ENCODE results near the gene RER1.

Gene RER1

DNA sequence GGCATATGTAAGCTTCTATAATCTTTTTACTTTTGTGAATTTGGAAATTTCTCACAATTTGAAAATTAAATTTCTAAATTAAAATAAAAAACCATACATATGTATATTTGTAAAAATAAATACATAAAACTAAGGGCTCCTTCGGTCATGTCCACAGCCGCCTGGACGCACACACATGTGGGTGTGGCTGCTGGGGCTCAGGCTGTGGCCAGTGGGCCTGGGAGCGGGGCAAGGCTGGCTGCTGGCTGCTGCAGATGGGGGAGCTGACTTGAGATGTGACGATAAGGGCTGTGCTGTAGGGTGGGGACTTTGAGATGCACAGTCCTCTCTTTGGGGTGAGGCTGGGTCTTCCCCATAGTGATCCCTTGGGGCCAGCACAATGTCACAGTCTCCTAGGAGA lies 4.8 kb downstream of the RER1 start:
- peaks cover 10% of the 10 kb centered on the region for H3K4me1 ChIP-seq (ENCODE audit: control insufficient read depth, insufficient read depth, low read length, poor library complexity, severe bottlenecking)
- WGBS, 2 experiments (ENCODE audit: insufficient coverage in 2 of 2) = no CpG with 5 or more reads among the region's 5 CpGs
- no peak overlapping the region for H3K4me3 ChIP-seq (ENCODE audit: extremely low read depth, insufficient read depth, low read length, poor library complexity, severe bottlenecking)
- no peak overlapping the region for H3K27ac ChIP-seq (ENCODE audit: low read depth, low read length, severe bottlenecking)
- H3K36me3 ChIP-seq (ENCODE audit: control insufficient read depth, insufficient read depth, low read length) = peaks cover 85% of the 10 kb centered on the region
- no peaks in the 10 kb centered on the region for H3K9me3 ChIP-seq (ENCODE audit: control insufficient read depth, low read length)

DNA sequence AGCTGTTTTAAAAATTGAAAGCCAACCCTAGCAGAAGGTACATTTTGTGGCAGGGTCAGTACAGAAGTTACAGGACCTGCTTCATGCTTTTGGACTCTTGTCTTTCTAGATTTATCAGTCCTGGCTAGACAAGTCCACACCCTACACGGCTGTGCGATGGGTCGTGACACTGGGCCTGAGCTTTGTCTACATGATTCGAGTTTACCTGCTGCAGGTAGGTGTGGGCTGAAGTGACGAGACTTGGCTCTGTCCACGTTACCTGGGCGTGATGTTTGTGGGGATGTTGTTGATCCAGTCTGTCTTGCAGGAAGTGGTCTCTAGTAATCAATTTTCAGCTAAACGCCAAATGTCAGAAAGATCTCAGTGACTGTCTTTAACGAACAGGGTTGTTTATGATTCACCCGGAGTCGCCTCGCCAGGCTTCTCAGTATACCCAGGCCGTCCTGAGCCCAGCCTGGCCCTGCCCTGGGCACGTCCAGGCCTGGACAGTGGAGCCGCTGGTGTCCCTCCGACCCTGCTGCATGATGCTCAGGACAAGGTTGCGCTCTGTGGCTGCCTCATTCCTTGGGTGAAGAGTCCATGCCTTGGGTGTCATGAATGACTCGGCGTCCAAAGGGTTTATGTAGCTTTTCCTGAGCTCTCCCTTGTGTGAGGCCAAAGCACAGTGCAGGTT lies 5.5 kb downstream of the RER1 start:
- WGBS, 2 experiments (ENCODE audit: insufficient coverage in 2 of 2) = 94 to 96% methylated on average over 19 of the region's 19 CpGs
- H3K4me3 ChIP-seq (ENCODE audit: extremely low read depth, insufficient read depth, low read length, poor library complexity, severe bottlenecking) = no peak overlapping the region
- H3K36me3 ChIP-seq (ENCODE audit: control insufficient read depth, insufficient read depth, low read length) = peaks cover 92% of the 10 kb centered on the region
- no peaks in the 10 kb centered on the region for H3K9me3 ChIP-seq (ENCODE audit: control insufficient read depth, low read length)
- H3K4me1 ChIP-seq (ENCODE audit: control insufficient read depth, insufficient read depth, low read length, poor library complexity, severe bottlenecking) = peaks cover 10% of the 10 kb centered on the region
- H3K27ac ChIP-seq (ENCODE audit: low read depth, low read length, severe bottlenecking) = no peak overlapping the region

DNA sequence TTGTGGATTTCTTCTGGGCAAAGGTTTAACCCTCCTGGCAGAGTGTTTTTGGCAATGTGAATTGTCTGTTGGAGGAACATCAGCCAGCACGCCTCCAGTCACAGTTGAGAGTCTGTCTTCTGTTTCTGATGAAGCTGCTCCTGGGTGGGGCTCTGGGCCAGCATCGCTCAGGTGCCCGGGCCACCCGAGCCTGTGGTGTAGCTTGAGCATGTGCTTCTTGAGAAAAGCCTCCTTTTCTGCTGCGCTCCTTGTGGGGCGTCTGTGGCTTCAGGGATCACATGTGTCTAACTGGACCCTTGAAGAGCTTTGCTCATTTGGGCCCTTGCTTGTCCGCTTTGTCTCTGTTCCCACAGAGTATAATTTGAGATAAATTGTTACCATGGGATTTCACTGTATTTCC lies 7.2 kb downstream of the RER1 start:
- 98% methylated on average over 7 of the region's 7 CpGs for WGBS, 2 experiments (ENCODE audit: insufficient coverage in 2 of 2)
- no peak overlapping the region for H3K4me3 ChIP-seq (ENCODE audit: extremely low read depth, insufficient read depth, low read length, poor library complexity, severe bottlenecking)
- H3K9me3 ChIP-seq (ENCODE audit: control insufficient read depth, low read length) = no peaks in the 10 kb centered on the region
- H3K4me1 ChIP-seq (ENCODE audit: control insufficient read depth, insufficient read depth, low read length, poor library complexity, severe bottlenecking) = no peaks in the 10 kb centered on the region
- H3K36me3 ChIP-seq (ENCODE audit: control insufficient read depth, insufficient read depth, low read length) = peaks cover 95% of the 10 kb centered on the region
- H3K27ac ChIP-seq (ENCODE audit: low read depth, low read length, severe bottlenecking) = no peak overlapping the region

DNA sequence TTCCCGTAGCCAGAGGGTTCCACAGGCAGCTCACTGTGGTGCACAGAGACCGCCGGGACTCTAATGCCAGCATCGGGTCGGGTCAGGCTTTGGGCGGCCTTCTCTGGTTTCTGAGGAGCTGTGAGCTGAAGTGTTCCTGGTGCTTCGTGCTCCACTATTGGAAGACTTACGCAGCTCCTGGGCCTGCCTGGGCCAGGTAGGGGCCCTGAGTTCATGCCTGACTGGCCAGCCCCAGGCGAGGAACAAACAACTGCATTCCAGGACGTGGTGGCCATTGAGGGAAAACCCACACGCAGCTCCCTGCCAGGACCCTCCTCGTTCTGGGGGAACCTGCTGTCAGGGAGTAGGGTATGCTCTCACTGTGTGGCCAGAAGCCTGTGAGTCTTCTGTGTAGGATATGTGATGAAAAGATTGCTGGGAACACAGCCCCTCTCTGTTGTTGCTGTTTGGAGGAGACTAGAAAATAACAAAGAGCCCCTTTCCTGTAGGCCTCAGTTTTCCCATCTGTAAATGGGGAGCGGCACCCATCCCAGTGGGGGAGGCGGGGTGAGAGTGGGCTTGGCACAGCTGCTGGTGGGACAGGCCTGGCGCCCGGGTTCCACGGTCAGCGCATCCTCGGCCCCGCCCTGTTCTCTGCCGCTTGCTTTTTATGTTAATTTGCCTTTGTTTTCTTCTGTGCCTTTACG lies 8.4 kb downstream of the RER1 start:
- Histone ChIP-seq H3K36me3 (ENCODE audit: control insufficient read depth, insufficient read depth, low read length) (peaks cover 95% of the 10 kb centered on the region), H3K27ac (ENCODE audit: low read depth, low read length, severe bottlenecking) (no peak overlapping the region)
- 93 to 96% methylated on average over 17 to 22 of the region's 22 CpGs for WGBS, 2 experiments (ENCODE audit: insufficient coverage in 2 of 2)

DNA sequence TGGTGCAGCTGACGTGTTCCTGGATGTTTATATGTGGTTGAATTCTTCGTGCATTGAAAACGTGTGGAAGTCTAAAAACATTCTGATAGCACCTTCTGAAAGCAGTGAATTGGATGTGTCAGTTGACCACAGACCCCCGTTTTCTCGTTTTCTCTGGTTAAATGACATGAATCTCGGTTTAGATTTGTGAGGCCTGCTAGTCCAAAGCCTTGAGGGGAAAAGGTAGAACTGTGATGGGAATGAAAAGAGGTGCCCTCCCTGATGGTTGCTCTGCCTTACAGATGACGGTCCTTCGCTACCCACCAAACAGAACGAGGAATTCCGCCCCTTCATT lies 8.9 kb downstream of the RER1 start:
- H3K27ac ChIP-seq (ENCODE audit: low read depth, low read length, severe bottlenecking) = no peak overlapping the region
- peaks cover 95% of the 10 kb centered on the region for H3K36me3 ChIP-seq (ENCODE audit: control insufficient read depth, insufficient read depth, low read length)
- H3K9me3 ChIP-seq (ENCODE audit: control insufficient read depth, low read length) = no peaks in the 10 kb centered on the region
- H3K4me3 ChIP-seq (ENCODE audit: extremely low read depth, insufficient read depth, low read length, poor library complexity, severe bottlenecking) = no peak overlapping the region
- WGBS, 2 experiments (ENCODE audit: insufficient coverage in 2 of 2) = 94% methylated on average over 10 of the region's 10 CpGs
- peaks cover 11% of the 10 kb centered on the region for H3K4me1 ChIP-seq (ENCODE audit: control insufficient read depth, insufficient read depth, low read length, poor library complexity, severe bottlenecking)

More for the DNA sequence above, 8.4 kb downstream of the RER1 start:
- Histone ChIP-seq H3K9me3 (ENCODE audit: control insufficient read depth, low read length) (no peaks in the 10 kb centered on the region), H3K4me1 (ENCODE audit: control insufficient read depth, insufficient read depth, low read length, poor library complexity, severe bottlenecking) (peaks cover 6% of the 10 kb centered on the region), H3K4me3 (ENCODE audit: extremely low read depth, insufficient read depth, low read length, poor library complexity, severe bottlenecking) (no peak overlapping the region)

DNA sequence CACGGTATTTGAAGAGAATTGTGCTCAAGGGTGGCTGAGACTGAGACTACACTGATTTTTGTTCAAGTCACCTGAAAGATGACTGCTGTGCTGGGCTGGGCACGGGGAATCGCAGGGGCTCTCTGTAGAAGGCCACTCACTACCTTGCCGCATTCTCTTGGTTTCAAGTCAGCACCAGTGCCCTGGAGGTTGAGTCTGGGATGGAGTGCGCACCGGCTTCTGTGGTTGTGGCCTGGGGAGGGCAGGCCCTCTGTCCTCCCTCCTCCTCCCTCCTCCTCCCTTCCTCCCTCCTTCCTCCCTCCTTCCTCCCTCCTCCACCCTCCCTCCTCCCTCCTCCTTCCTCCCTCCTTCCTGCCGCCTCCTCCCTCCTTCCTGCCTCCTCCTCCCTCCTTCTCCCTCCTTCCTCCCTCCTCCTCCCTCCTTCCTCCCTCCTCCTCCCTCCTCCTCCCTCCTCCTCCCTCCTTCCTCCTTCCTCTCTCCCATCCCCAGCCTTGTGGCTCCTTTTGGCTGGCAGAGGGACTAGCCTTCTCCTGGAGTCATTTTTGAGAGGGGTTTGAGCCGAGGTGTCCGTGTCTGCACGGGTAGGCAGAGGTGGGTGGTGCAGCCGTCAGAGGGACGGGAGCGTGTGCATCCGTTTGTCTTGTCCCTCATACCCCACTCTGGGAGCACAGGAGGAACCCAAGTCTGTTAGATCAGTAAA lies 9.5 kb downstream of the RER1 start:
- Histone ChIP-seq H3K27ac (ENCODE audit: low read depth, low read length, severe bottlenecking) (no peak overlapping the region), H3K36me3 (ENCODE audit: control insufficient read depth, insufficient read depth, low read length) (peaks cover 93% of the 10 kb centered on the region), H3K4me3 (ENCODE audit: extremely low read depth, insufficient read depth, low read length, poor library complexity, severe bottlenecking) (no peak overlapping the region), H3K4me1 (ENCODE audit: control insufficient read depth, insufficient read depth, low read length, poor library complexity, severe bottlenecking) (peaks cover 17% of the 10 kb centered on the region), H3K9me3 (ENCODE audit: control insufficient read depth, low read length) (no peaks in the 10 kb centered on the region)
- WGBS, 2 experiments (ENCODE audit: insufficient coverage in 2 of 2) = 95 to 96% methylated on average over 4 to 11 of the region's 14 CpGs

DNA sequence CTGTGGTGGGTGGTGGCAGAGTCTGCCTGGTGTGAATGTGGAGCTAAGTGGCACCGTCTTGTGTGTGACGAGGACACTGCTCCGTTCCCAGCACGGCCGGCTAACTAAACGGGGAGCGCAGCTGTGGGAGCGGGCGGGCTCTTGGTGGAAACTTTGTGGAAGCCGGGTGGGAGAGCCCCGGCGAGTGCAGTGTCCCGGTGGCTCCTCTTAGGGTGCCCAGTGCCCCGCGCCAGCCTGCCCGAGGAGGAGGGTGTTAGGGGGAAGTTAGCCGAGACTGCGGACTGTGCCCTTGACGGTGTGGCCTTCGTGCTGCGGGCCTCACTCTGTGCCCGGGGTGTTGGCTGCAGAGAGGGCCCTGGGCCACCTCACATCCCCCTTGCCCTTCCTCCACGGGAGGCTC lies 10.8 kb downstream of the RER1 start:
- H3K36me3 ChIP-seq (ENCODE audit: control insufficient read depth, insufficient read depth, low read length) = peaks cover 91% of the 10 kb centered on the region
- WGBS, 2 experiments (ENCODE audit: insufficient coverage in 2 of 2) = 96 to 98% methylated on average over 18 to 22 of the region's 23 CpGs
- peaks cover 19% of the 10 kb centered on the region for H3K4me1 ChIP-seq (ENCODE audit: control insufficient read depth, insufficient read depth, low read length, poor library complexity, severe bottlenecking)
- no peaks in the 10 kb centered on the region for H3K9me3 ChIP-seq (ENCODE audit: control insufficient read depth, low read length)
- H3K4me3 ChIP-seq (ENCODE audit: extremely low read depth, insufficient read depth, low read length, poor library complexity, severe bottlenecking) = no peak overlapping the region
- no peak overlapping the region for H3K27ac ChIP-seq (ENCODE audit: low read depth, low read length, severe bottlenecking)

DNA sequence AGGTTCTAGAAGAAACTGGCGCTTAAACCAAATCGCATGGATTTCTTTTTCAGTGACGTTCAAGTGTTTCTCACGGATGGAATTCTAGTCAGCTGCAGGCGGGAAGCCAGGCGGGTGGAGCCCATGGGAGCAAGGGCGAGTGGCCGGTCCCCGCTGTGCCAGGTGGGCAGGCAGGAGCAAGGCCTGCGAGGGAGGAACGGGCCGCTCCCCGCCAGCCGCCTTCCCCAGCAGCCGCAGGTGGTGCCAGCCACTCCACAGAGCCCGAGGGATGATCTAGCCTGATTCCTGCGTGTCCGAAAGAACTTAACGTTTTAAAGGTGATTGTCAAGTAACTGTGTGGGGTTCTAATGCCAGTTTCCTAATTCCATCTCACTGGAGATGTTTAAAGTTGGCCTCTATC lies 11.6 kb downstream of the RER1 start:
- 89 to 96% methylated on average over 17 to 19 of the region's 19 CpGs for WGBS, 2 experiments (ENCODE audit: insufficient coverage in 2 of 2)
- H3K4me3 ChIP-seq (ENCODE audit: extremely low read depth, insufficient read depth, low read length, poor library complexity, severe bottlenecking) = no peak overlapping the region
- H3K27ac ChIP-seq (ENCODE audit: low read depth, low read length, severe bottlenecking) = no peak overlapping the region
- peaks cover 92% of the 10 kb centered on the region for H3K36me3 ChIP-seq (ENCODE audit: control insufficient read depth, insufficient read depth, low read length)
- H3K4me1 ChIP-seq (ENCODE audit: control insufficient read depth, insufficient read depth, low read length, poor library complexity, severe bottlenecking) = peaks cover 19% of the 10 kb centered on the region
- H3K9me3 ChIP-seq (ENCODE audit: control insufficient read depth, low read length) = no peaks in the 10 kb centered on the region

DNA sequence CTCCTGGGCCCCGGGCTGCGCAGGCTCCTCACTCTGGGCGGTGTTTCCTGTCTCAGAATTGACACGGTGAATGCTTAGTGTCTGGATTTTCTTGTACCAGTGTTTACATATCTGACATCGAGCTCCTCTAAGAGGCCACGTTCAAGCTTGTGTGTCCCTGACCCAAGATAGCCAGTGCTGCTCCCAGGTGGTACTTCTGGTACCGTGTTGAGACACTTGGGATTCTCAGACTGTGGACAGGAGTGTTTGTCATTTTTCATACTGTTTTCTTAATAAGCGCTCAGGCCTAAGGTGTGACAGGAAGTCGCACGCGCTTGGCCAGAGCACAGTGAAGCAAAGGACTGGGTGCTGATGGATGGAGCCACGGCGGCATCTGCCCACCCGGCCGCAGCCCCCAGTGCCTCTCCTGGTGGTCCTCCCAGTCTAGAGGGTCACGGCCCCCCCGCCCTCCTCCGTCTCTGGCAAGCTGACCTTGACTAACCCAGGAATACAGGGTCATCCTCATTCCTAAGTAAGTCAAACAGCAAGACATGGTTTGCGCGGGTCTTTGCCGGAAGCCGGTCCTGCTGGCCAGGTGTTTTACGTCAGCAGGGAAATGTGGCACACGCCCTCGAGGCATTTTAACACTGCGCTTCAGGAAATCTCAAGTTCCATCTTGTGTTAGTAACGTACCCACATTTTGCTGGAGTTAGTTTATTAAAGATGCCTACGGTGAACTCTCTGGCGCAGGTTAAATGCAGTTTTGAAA lies 12.7 kb downstream of the RER1 start:
- H3K4me1 ChIP-seq (ENCODE audit: control insufficient read depth, insufficient read depth, low read length, poor library complexity, severe bottlenecking) = peaks cover 19% of the 10 kb centered on the region
- H3K27ac ChIP-seq (ENCODE audit: low read depth, low read length, severe bottlenecking) = peak overlapping the region; percentile 20
- H3K9me3 ChIP-seq (ENCODE audit: control insufficient read depth, low read length) = no peaks in the 10 kb centered on the region
- WGBS, 2 experiments (ENCODE audit: insufficient coverage in 2 of 2) = 94% methylated on average over 25 to 26 of the region's 29 CpGs
- peaks cover 90% of the 10 kb centered on the region for H3K36me3 ChIP-seq (ENCODE audit: control insufficient read depth, insufficient read depth, low read length)
- no peak overlapping the region for H3K4me3 ChIP-seq (ENCODE audit: extremely low read depth, insufficient read depth, low read length, poor library complexity, severe bottlenecking)

DNA sequence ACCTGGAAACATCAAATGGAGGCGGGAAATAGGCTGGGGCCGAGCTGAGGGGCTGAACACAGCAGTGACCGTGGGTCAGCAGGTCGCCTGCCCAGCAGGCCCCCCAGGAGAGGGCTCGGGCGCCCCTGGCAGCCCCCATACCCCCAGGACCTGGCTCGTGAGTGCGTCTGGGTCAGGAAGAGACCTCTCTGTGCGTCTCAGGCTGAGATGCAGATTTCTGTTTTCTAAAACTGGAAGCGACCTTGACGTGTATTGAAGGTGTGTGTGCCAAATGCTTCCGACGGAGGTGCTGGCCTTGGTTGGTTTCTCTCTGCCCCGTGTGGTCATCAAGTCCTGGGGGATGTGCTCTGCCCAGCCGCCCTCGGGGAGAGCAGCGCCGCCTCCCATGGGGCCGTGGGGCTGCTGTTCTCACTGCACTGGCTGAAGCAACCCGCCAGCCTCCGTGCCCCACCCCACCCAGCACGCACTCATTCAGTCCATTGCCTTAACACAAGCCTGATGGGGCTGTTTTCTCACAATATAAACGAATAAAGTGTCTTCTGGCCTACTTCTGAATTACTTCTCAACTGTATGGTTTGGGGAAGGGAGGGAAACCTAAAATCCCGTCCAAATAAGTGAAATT lies 13.4 kb downstream of the RER1 start:
- H3K27ac ChIP-seq (ENCODE audit: low read depth, low read length, severe bottlenecking) = peak overlapping the region; percentile 71
- H3K4me1 ChIP-seq (ENCODE audit: control insufficient read depth, insufficient read depth, low read length, poor library complexity, severe bottlenecking) = peaks cover 19% of the 10 kb centered on the region
- H3K36me3 ChIP-seq (ENCODE audit: control insufficient read depth, insufficient read depth, low read length) = peaks cover 88% of the 10 kb centered on the region
- no peak overlapping the region for H3K4me3 ChIP-seq (ENCODE audit: extremely low read depth, insufficient read depth, low read length, poor library complexity, severe bottlenecking)
- 95% methylated on average over 21 to 22 of the region's 24 CpGs for WGBS, 2 experiments (ENCODE audit: insufficient coverage in 2 of 2)
- no peaks in the 10 kb centered on the region for H3K9me3 ChIP-seq (ENCODE audit: control insufficient read depth, low read length)
